ENCODE results near the gene SHC3.

Gene SHC3

GRCh38 chr9:89106224-89106851, 72.3 kb downstream of the SHC3 start:
- DNase-seq (ENCODE audit: low read depth, low spot score): no peak

- no peak for DNase-seq (ENCODE audit: low read depth, low spot score)
Measured at GRCh38 chr9:89104821-89105220, 73.8 kb downstream of the SHC3 start.

GRCh38 chr9:89097219-89097618, 81.4 kb downstream of the SHC3 start:
- no peak for DNase-seq (ENCODE audit: low read depth, low spot score)

- no peak for DNase-seq (ENCODE audit: low read depth, low spot score)
Measured at GRCh38 chr9:89096807-89097206, 81.8 kb downstream of the SHC3 start.

- no peak for DNase-seq (ENCODE audit: low read depth, low spot score)
Measured at GRCh38 chr9:89095761-89096528, 82.7 kb downstream of the SHC3 start.

- no peak for DNase-seq (ENCODE audit: low read depth, low spot score)
Measured at GRCh38 chr9:89093201-89093975, 85.2 kb downstream of the SHC3 start.

GRCh38 chr9:89089176-89089575, 89.4 kb downstream of the SHC3 start:
- DNase-seq (ENCODE audit: low read depth, low spot score): no peak

GRCh38 chr9:89083626-89084025, 95.0 kb downstream of the SHC3 start:
- no peak for DNase-seq (ENCODE audit: low read depth, low spot score)

GRCh38 chr9:89080193-89080592, 98.4 kb downstream of the SHC3 start:
- no peak for DNase-seq (ENCODE audit: low read depth, low spot score)

GRCh38 chr9:89079391-89079790, 99.2 kb downstream of the SHC3 start:
- DNase-seq (ENCODE audit: low read depth, low spot score): peak; percentile 14

- DNase-seq (ENCODE audit: low read depth, low spot score): peak; percentile 49
Measured at GRCh38 chr9:89078860-89079259, 99.8 kb downstream of the SHC3 start.

- no peak for DNase-seq (ENCODE audit: low read depth, low spot score)
Measured at GRCh38 chr9:89078421-89078820, 100.2 kb downstream of the SHC3 start.

- no peak for DNase-seq (ENCODE audit: low read depth, low spot score)
Measured at GRCh38 chr9:89077519-89077918, 101.1 kb downstream of the SHC3 start.

GRCh38 chr9:89073397-89073796, 105.2 kb downstream of the SHC3 start:
- no peak for DNase-seq (ENCODE audit: low read depth, low spot score)

- DNase-seq (ENCODE audit: low read depth, low spot score): no peak
Measured at GRCh38 chr9:89071591-89071990, 107.0 kb downstream of the SHC3 start.

- DNase-seq (ENCODE audit: low read depth, low spot score): no peak
Measured at GRCh38 chr9:89066835-89067234, 111.8 kb downstream of the SHC3 start.

GRCh38 chr9:89065921-89066320, 112.7 kb downstream of the SHC3 start:
- DNase-seq (ENCODE audit: low read depth, low spot score): no peak

- DNase-seq (ENCODE audit: low read depth, low spot score): no peak
Measured at GRCh38 chr9:89060790-89061189, 117.8 kb downstream of the SHC3 start.

- no peak for DNase-seq (ENCODE audit: low read depth, low spot score)
Measured at GRCh38 chr9:89059925-89060506, 118.6 kb downstream of the SHC3 start.

GRCh38 chr9:89058906-89059305, 119.7 kb downstream of the SHC3 start:
- DNase-seq (ENCODE audit: low read depth, low spot score): no peak

- DNase-seq (ENCODE audit: low read depth, low spot score): peak; percentile 65
Measured at GRCh38 chr9:89054865-89055495, 123.6 kb downstream of the SHC3 start.

- DNase-seq (ENCODE audit: low read depth, low spot score): no peak
Measured at GRCh38 chr9:89053301-89053700, 125.3 kb downstream of the SHC3 start.
